Small intestine (tissue), 7 donors: Measurements from ENCODE around the gene AFF3. TPM values are rescaled to one million over a fixed set of nuclear protein-coding genes. Genes with fewer than 3 reads are reported as not detected.
A peak's percentile ranks its signal among the peaks of the same experiment; 100 is the strongest.
"Not testable (repeated sequence)": the region's sequence is repeated elsewhere in the genome, so short reads cannot be mapped to it uniquely, and the experiment has no call there.

ENCODE experiments used
- DNase-seq, 2 donors: peaks; one replicate each; pipeline versions ENCODE4 v3.0.0 to v3.0.0-alpha.2; 2013
- FAIRE-seq: peaks from 2 replicates; lab custom pipeline; 2012; peaks lifted over from hg19 to GRCh38; lab: Jason Lieb, UNC
- H3K27ac ChIP-seq, 3 donors: one replicate each; pipeline ENCODE4 v1.5.1; 2013; ENCODE audit warnings: low read length in 2 of 3, mild to moderate bottlenecking in 2 of 3, control low read depth in 1 of 3, inconsistent platforms in 1 of 3, low read depth in 1 of 3, moderate library complexity in 1 of 3
- H3K27me3 ChIP-seq, 3 donors: one replicate each; pipeline ENCODE4 v1.6.1; 2013; ENCODE audit warnings: low read length in 3 of 3, inconsistent platforms in 1 of 3; ENCODE audit not compliant: control insufficient read depth in 3 of 3, insufficient read depth in 3 of 3
- H3K36me3 ChIP-seq, 3 donors: one replicate each; pipeline ENCODE4 v1.6.1; 2013; ENCODE audit warnings: low read length in 3 of 3, inconsistent platforms in 1 of 3, low read depth in 1 of 3, mild to moderate bottlenecking in 1 of 3, moderate library complexity in 1 of 3; ENCODE audit not compliant: control insufficient read depth in 3 of 3, insufficient read depth in 2 of 3
- H3K4me1 ChIP-seq, 3 donors: one replicate each; pipeline ENCODE4 v1.6.1; 2013; ENCODE audit warnings: low read length in 2 of 3, inconsistent platforms in 1 of 3, low read depth in 1 of 3, mild to moderate bottlenecking in 1 of 3, moderate library complexity in 1 of 3; ENCODE audit not compliant: control insufficient read depth in 3 of 3, insufficient read depth in 2 of 3
- H3K4me3 ChIP-seq, 3 donors: one replicate each; pipeline ENCODE4 v1.5.1; 2013; ENCODE audit warnings: low read length in 3 of 3, control low read depth in 1 of 3, inconsistent platforms in 1 of 3, low read depth in 1 of 3, mild to moderate bottlenecking in 1 of 3, moderate library complexity in 1 of 3
- H3K9me3 ChIP-seq, 2 donors: one replicate each; pipeline ENCODE4 v1.6.1; 2013; ENCODE audit warnings: low read depth in 1 of 2, low read length in 1 of 2; ENCODE audit not compliant: control insufficient read depth in 2 of 2, insufficient read depth in 1 of 2
- WGBS, 3 donors: extraction: QIAGEN DNeasy Blood & Tissue Kit; methylation state at CpG; one replicate each; pipeline ENCODE4 v1.1.7; 2013; 5-methylcytosine and 5-hydroxymethylcytosine counted together
- polyA plus RNA-seq, 4 donors: library from polyadenylated mRNA; stranded (reverse) in 3 of 4; unstranded in 1 of 4; fragments of 200-250 nt in 3 of 4; fragments of 120-200 nt in 1 of 4; gene quantifications; one replicate each; pipeline versions ENCODE4 v1.2.1 to v1.2.3, GENCODE V29; 2013
- donor health status: healthy with polysubstance abuse.
- donor health status: control.
- donor health status: control.
- donor health status: Bipolar disorder and iron deficiency.
- donor health status: healthy.

Gene AFF3
- polyA plus RNA-seq, 4 donors = 0.27 to 3.2 (median 0.92) TPM; not detected in 1

GRCh38 chr2:99754210-99754609 is 388.2 kb downstream of the AFF3 start:
- H3K36me3 ChIP-seq = no peaks in the 10 kb centered on the region
- H3K9me3 ChIP-seq = no peaks in the 10 kb centered on the region
- no peaks in the 10 kb centered on the region for H3K4me1 ChIP-seq
- no peak overlapping the region for H3K4me3 ChIP-seq
- H3K27ac ChIP-seq = no peak overlapping the region
- DNase-seq = no peak
- FAIRE-seq = no peak
- no peaks in the 10 kb centered on the region for H3K27me3 ChIP-seq
- WGBS, 3 donors = 52 to 63% (median 57%) methylated on average over 4 of the region's 4 CpGs

- DNase-seq = no peak
- WGBS, 3 donors = 64 to 80% (median 72%) methylated on average over 8 of the region's 8 CpGs
- no peak for FAIRE-seq
Measured at GRCh38 chr2:99753505-99753904, 388.9 kb downstream of the AFF3 start.

GRCh38 chr2:99748344-99748743 is 394.0 kb downstream of the AFF3 start:
- H3K4me1 ChIP-seq = no peaks in the 10 kb centered on the region
- WGBS, 3 donors = 35 to 45% (median 39%) methylated on average over 2 of the region's 2 CpGs
- no peak overlapping the region for H3K27ac ChIP-seq
- no peak for DNase-seq
- no peaks in the 10 kb centered on the region for H3K36me3 ChIP-seq
- no peaks in the 10 kb centered on the region for H3K27me3 ChIP-seq
- no peaks in the 10 kb centered on the region for H3K9me3 ChIP-seq
- H3K4me3 ChIP-seq = no peak overlapping the region
- FAIRE-seq = no peak

More at GRCh38 chr2:99753505-99753904, 388.9 kb downstream of the AFF3 start:
- Histone ChIP-seq H3K36me3 (no peaks in the 10 kb centered on the region), H3K4me3 (no peak overlapping the region), H3K27ac (no peak overlapping the region), H3K4me1 (no peaks in the 10 kb centered on the region), H3K27me3 (no peaks in the 10 kb centered on the region), H3K9me3 (no peaks in the 10 kb centered on the region)

GRCh38 chr2:99747842-99748241 is 394.5 kb downstream of the AFF3 start:
- H3K4me3 ChIP-seq = no peak overlapping the region
- DNase-seq (no peak), FAIRE-seq (no peak)
- H3K4me1 ChIP-seq = no peaks in the 10 kb centered on the region
- WGBS, 3 donors = 15 to 52% (median 22%) methylated on average over 3 of the region's 3 CpGs
- H3K9me3 ChIP-seq = no peaks in the 10 kb centered on the region
- no peaks in the 10 kb centered on the region for H3K27me3 ChIP-seq
- H3K36me3 ChIP-seq = no peaks in the 10 kb centered on the region
- H3K27ac ChIP-seq = no peak overlapping the region

GRCh38 chr2:99743146-99743545 is 399.2 kb downstream of the AFF3 start:
- no peak overlapping the region for H3K4me3 ChIP-seq
- 83 to 93% (median 86%) methylated on average over 7 of the region's 7 CpGs for WGBS, 3 donors
- no peak for FAIRE-seq

GRCh38 chr2:99737537-99737936 is 404.9 kb downstream of the AFF3 start:
- Histone ChIP-seq H3K27ac (no peak overlapping the region), H3K9me3 (no peaks in the 10 kb centered on the region), H3K27me3 (no peaks in the 10 kb centered on the region), H3K4me3 (no peak overlapping the region), H3K36me3 (no peaks in the 10 kb centered on the region), H3K4me1 (no peaks in the 10 kb centered on the region)
- FAIRE-seq = no peak
- WGBS, 3 donors = 77 to 100% (median 93%) methylated on average over 1 of the region's 1 CpG
- DNase-seq = no peak

More at GRCh38 chr2:99743146-99743545, 399.2 kb downstream of the AFF3 start:
- Histone ChIP-seq H3K27me3 (no peaks in the 10 kb centered on the region), H3K27ac (no peak overlapping the region), H3K9me3 (no peaks in the 10 kb centered on the region), H3K4me1 (no peaks in the 10 kb centered on the region), H3K36me3 (no peaks in the 10 kb centered on the region)
- DNase-seq = no peak

GRCh38 chr2:99735753-99736152 is 406.6 kb downstream of the AFF3 start:
- H3K36me3 ChIP-seq = no peaks in the 10 kb centered on the region
- no peaks in the 10 kb centered on the region for H3K9me3 ChIP-seq
- no peaks in the 10 kb centered on the region for H3K27me3 ChIP-seq
- no peak overlapping the region for H3K4me3 ChIP-seq
- no peak for DNase-seq
- 25 to 58% (median 55%) methylated on average over 1 of the region's 1 CpG for whole genome bisulfite sequencing, 3 donors
- H3K27ac ChIP-seq = no peak overlapping the region
- FAIRE-seq = no peak
- H3K4me1 ChIP-seq = no peaks in the 10 kb centered on the region

GRCh38 chr2:99735314-99735713 is 407.1 kb downstream of the AFF3 start:
- WGBS, 3 donors = 40 to 48% (median 45%) methylated on average over 8 of the region's 8 CpGs
- H3K27ac ChIP-seq, H3K36me3 ChIP-seq, H3K4me1 ChIP-seq, DNase-seq, H3K9me3 ChIP-seq, H3K4me3 ChIP-seq, H3K27me3 ChIP-seq, FAIRE-seq: not testable (repeated sequence)

GRCh38 chr2:99734236-99734635 is 408.2 kb downstream of the AFF3 start:
- Histone ChIP-seq H3K27me3 (no peaks in the 10 kb centered on the region), H3K4me3 (no peak overlapping the region), H3K36me3 (no peaks in the 10 kb centered on the region), H3K4me1 (no peaks in the 10 kb centered on the region), H3K27ac (no peak overlapping the region), H3K9me3 (no peaks in the 10 kb centered on the region)
- DNase-seq (no peak), FAIRE-seq (peak; percentile 5)
- 78 to 87% (median 86%) methylated on average over 2 of the region's 2 CpGs for WGBS, 3 donors
